B cell (primary cell): ENCODE data around the gene EML1. TPM values are rescaled to one million over a fixed set of nuclear protein-coding genes. Genes with fewer than 3 reads are reported as not detected.

Experiments
- ATAC-seq: fragments of 200-7000 bp; cut with Tn5 transposase; one replicate; pipeline ENCODE4 v1.10.0; 2021; ENCODE audit warnings: low read depth, mild to moderate bottlenecking, moderate number of reproducible peaks, moderate library complexity
- CTCF ChIA-PET: fragments of 350-600 bp; sonication (Branson Sonifier 250); formaldehyde crosslinking; loops from one replicate; lab custom pipeline; 2021; ENCODE audit warnings: antibody characterized with exemption, inconsistent platforms; lab: Charles Lee
- POLR2A ChIA-PET: fragments of 350-600 bp; sonication (Branson Sonifier 250); formaldehyde crosslinking; loops from one replicate; lab custom pipeline; 2021; ENCODE audit warnings: antibody characterized with exemption; lab: Charles Lee
- DNase-seq: peaks from one replicate; pipeline ENCODE4 v3.0.0; 2013
- H2AFZ ChIP-seq: 2 replicates; pipeline ENCODE4 v1.6.1; 2012; ENCODE audit warnings: mild to moderate bottlenecking, low read depth, low read length; ENCODE audit not compliant: insufficient read depth, poor library complexity, severe bottlenecking
- H3K27ac ChIP-seq, 2 donors: 1 replicate in 1 of 2; 2 replicates in 1 of 2; pipeline ENCODE4 v1.5.1; 2012 to 2013; ENCODE audit warnings: low read length in 2 of 2, mild to moderate bottlenecking in 2 of 2, moderate library complexity in 1 of 2
- H3K27me3 ChIP-seq, 4 experiments: fragments of 200-600 bp in 1 of 4; sonication (generic) in 1 of 4; replicated peaks in 1 of 4; 1 replicate in 2 of 4; 2 replicates in 2 of 4; pipeline versions ENCODE4 v1.6.1 to v1.7.0; 2013 to 2016; ENCODE audit warnings: low read length in 3 of 4, mild to moderate bottlenecking in 2 of 4, mixed read lengths in 1 of 4, moderate library complexity in 1 of 4; ENCODE audit not compliant: insufficient read depth in 4 of 4, control insufficient read depth in 3 of 4; ENCODE audit errors: control extremely low read depth in 1 of 4
- H3K36me3 ChIP-seq, 2 experiments: replicated peaks in 1 of 2; 1 replicate in 1 of 2; 2 replicates in 1 of 2; pipeline versions ENCODE4 v1.6.1 to v1.7.1; 2013; ENCODE audit warnings: low read length in 1 of 2; ENCODE audit not compliant: insufficient read depth in 2 of 2, control insufficient read depth in 1 of 2; ENCODE audit errors: control extremely low read depth in 1 of 2, extremely low read depth in 1 of 2
- H3K4me1 ChIP-seq, 2 donors: fragments of 200-600 bp in 1 of 2; sonication (generic) in 1 of 2; 1 replicate in 1 of 2; 2 replicates in 1 of 2; pipeline versions ENCODE4 v1.5.1 to v1.6.1; 2013 to 2017; ENCODE audit warnings: low read length in 2 of 2; ENCODE audit not compliant: control insufficient read depth in 2 of 2, insufficient read depth in 2 of 2
- H3K4me2 ChIP-seq: replicated peaks from 2 replicates; pipeline ENCODE3; 2012; ENCODE audit warnings: mild to moderate bottlenecking, low read depth, low read length; ENCODE audit not compliant: poor library complexity, severe bottlenecking
- H3K4me3 ChIP-seq, 5 experiments: fragments of 200-600 bp in 1 of 5; sonication (generic) in 1 of 5; 1 replicate in 3 of 5; 2 replicates in 2 of 5; pipeline versions ENCODE4 v1.5.1 to v1.7.0; 2011 to 2016; ENCODE audit warnings: low read length in 4 of 5, mild to moderate bottlenecking in 4 of 5, low read depth in 2 of 5, control low read depth in 1 of 5, moderate library complexity in 1 of 5; ENCODE audit not compliant: insufficient read depth in 1 of 5; ENCODE audit errors: control extremely low read depth in 1 of 5, extremely low read depth in 1 of 5
- H3K79me2 ChIP-seq: fragments of 200-600 bp; sonication (generic); one replicate; pipeline ENCODE4 v1.6.0; 2016; ENCODE audit warnings: low read length; ENCODE audit not compliant: control insufficient read depth, insufficient read depth
- H3K9ac ChIP-seq: fragments of 200-600 bp; sonication (generic); 2 replicates; pipeline ENCODE4 v1.6.1; 2017; ENCODE audit warnings: mild to moderate bottlenecking, low read length, moderate library complexity
- H3K9me3 ChIP-seq, 3 donors: one replicate each; pipeline versions ENCODE4 v1.6.1 to v1.7.1; 2013; ENCODE audit warnings: low read length in 2 of 3; ENCODE audit not compliant: control insufficient read depth in 2 of 3, insufficient read depth in 1 of 3; ENCODE audit errors: control extremely low read depth in 1 of 3
- H4K20me1 ChIP-seq: 2 replicates; pipeline ENCODE4 v1.6.0; 2012; ENCODE audit warnings: mild to moderate bottlenecking, low read length; ENCODE audit not compliant: insufficient read depth, control insufficient read depth, poor library complexity, severe bottlenecking
- H3K27ac Mint-ChIP-seq: one replicate; pipeline ENCODE4 v1.8.0; 2021; ENCODE audit warnings: mixed read lengths
- H3K27me3 Mint-ChIP-seq: one replicate; pipeline ENCODE4 v1.8.0; 2021; ENCODE audit warnings: mixed read lengths
- H3K4me1 Mint-ChIP-seq: one replicate; pipeline ENCODE4 v1.8.0; 2021; ENCODE audit warnings: mixed read lengths
- H3K4me3 Mint-ChIP-seq: one replicate; pipeline ENCODE4 v1.8.0; 2021; ENCODE audit warnings: mixed read lengths
- H3K9me3 Mint-ChIP-seq: one replicate; pipeline ENCODE4 v1.8.0; 2022; ENCODE audit warnings: mixed read lengths; ENCODE audit not compliant: insufficient read depth
- CTCF ChIP-seq: fragments of 200-600 bp; IDR thresholded peaks from one replicate; pipeline ENCODE4 v1.8.0; 2022; ENCODE audit warnings: antibody characterized with exemption, mild to moderate bottlenecking
- EZH2 ChIP-seq: IDR thresholded peaks from 2 replicates; pipeline ENCODE4 v1.6.1; 2012; ENCODE audit warnings: borderline replicate concordance, low read depth, mild to moderate bottlenecking, moderate library complexity, low read length; ENCODE audit not compliant: insufficient read depth, poor library complexity, severe bottlenecking
- WGBS: methylation state at CpG from one replicate; pipeline ENCODE4 v1.1.5; 2013; ENCODE audit warnings: missing lambda C conversion rate; ENCODE audit not compliant: insufficient coverage; 5-methylcytosine and 5-hydroxymethylcytosine counted together
- intact Hi-C: fragments of 100-400 bp; cut with micrococcal nuclease; formaldehyde crosslinking; loops from one replicate; pipeline ENCODE4 v1.10.0; 2022
- polyA plus RNA-seq: library from polyadenylated mRNA; depleted of rRNA; stranded (reverse); fragments of >200 nt; gene quantifications from 2 replicates; pipeline ENCODE4 v1.2.3, GENCODE V29; 2012
- total RNA-seq, 2 donors: library from RNA; stranded (reverse); fragments of 120-200 nt in 1 of 2; gene quantifications; 1 replicate in 1 of 2; 2 replicates in 1 of 2; pipeline versions ENCODE4 v1.2.3 to v1.2.4, GENCODE V29; 2013 to 2022

The EML1 gene
- total and polyA plus RNA-seq, 2 donors (not counting 1 experiment from before 2014, with no cell fraction given) = not detected

GRCh38 chr14:99971087-99971940 is 178.1 kb downstream of the EML1 start:
- Histone ChIP-seq H3K9ac (peak overlapping the region; percentile 60), H3K36me3 (no peaks in the 10 kb centered on the region), H3K9me3 (peaks cover 0 to 8% (median 0%) of the 10 kb centered on the region in 3 donors), H4K20me1 (no peaks in the 10 kb centered on the region), H2AFZ (peak overlapping the region; percentile 77), H3K4me2 (peak overlapping the region; percentile 94), H3K27ac (no peak overlapping the region), H3K4me3 (peak overlapping the region in 4 of 5 experiments; percentile 31 to 64 (median 61)), H3K79me2 (no peaks in the 10 kb centered on the region), H3K27me3 (peaks cover 0 to 50% (median 8%) of the 10 kb centered on the region in 4 experiments), H3K4me1 (peaks cover 12 to 14% of the 10 kb centered on the region in 2 donors)
- H3K9me3 Mint-ChIP-seq = no peaks in the 10 kb centered on the region
- CTCF ChIA-PET = interaction anchor here (0.7 to 1.5 kb wide), 2 partner anchors 11 to 222 kb away, joined by 7 read pairs; no protein-coding TSS in a partner anchor
- POLR2A ChIA-PET = interaction anchor here (0.6 kb wide), 1 partner anchor 246 kb away, joined by 3 read pairs; no protein-coding TSS in a partner anchor
- intact Hi-C loops = loop anchor here (1.0 kb wide), 1 partner anchor 11 kb away; no protein-coding TSS in a partner anchor
- peak overlapping the region; percentile 83 for H3K4me3 Mint-ChIP-seq
- H3K27me3 Mint-ChIP-seq = peaks cover 58% of the 10 kb centered on the region
- no peak for TF ChIP-seq CTCF
- no peak for TF ChIP-seq EZH2
- WGBS = 5% methylated on average over 110 of the region's 117 CpGs
- peaks cover 9% of the 10 kb centered on the region for H3K4me1 Mint-ChIP-seq
- no peak overlapping the region for H3K27ac Mint-ChIP-seq
- ATAC-seq = peak; percentile 86
- peak; percentile 82 for DNase-seq
